Measurements from ENCODE around the gene CALM3. TPM values are rescaled to one million over a fixed set of nuclear protein-coding genes. Genes with fewer than 3 reads are reported as not detected.
A peak's percentile ranks its signal among the peaks of the same experiment; 100 is the strongest.

Gene CALM3
- total RNA-seq, 1 donor from 2014 or later: 399 TPM

GRCh38 chr19:46598372-46598917, 2.7 kb upstream of the CALM3 start:
- no peak for DNase-seq (ENCODE audit: low spot score, unreplicated experiment)
- no peaks in the 10 kb centered on the region for H3K27me3 Mint-ChIP-seq
- peaks cover 1% of the 10 kb centered on the region for H3K36me3 Mint-ChIP-seq (ENCODE audit: insufficient read depth)
- H3K4me3 Mint-ChIP-seq (ENCODE audit: low read depth): no peak overlapping the region
- peaks cover 7% of the 10 kb centered on the region for H3K9me3 Mint-ChIP-seq (ENCODE audit: low read depth)
- TF ChIP-seq, protein P1, sequence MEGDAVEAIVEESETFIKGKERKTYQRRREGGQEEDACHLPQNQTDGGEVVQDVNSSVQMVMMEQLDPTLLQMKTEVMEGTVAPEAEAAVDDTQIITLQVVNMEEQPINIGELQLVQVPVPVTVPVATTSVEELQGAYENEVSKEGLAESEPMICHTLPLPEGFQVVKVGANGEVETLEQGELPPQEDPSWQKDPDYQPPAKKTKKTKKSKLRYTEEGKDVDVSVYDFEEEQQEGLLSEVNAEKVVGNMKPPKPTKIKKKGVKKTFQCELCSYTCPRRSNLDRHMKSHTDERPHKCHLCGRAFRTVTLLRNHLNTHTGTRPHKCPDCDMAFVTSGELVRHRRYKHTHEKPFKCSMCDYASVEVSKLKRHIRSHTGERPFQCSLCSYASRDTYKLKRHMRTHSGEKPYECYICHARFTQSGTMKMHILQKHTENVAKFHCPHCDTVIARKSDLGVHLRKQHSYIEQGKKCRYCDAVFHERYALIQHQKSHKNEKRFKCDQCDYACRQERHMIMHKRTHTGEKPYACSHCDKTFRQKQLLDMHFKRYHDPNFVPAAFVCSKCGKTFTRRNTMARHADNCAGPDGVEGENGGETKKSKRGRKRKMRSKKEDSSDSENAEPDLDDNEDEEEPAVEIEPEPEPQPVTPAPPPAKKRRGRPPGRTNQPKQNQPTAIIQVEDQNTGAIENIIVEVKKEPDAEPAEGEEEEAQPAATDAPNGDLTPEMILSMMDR (IDR thresholded peaks at IDR 0.05; ENCODE audit: unreplicated experiment): no peak
- peaks cover 15% of the 10 kb centered on the region for H3K4me1 Mint-ChIP-seq (ENCODE audit: low read depth)
- no peak overlapping the region for H3K27ac Mint-ChIP-seq

GRCh38 chr19:46599716-46600373, 1.3 kb upstream of the CALM3 start:
- TF ChIP-seq, protein P1 (IDR thresholded peaks at IDR 0.05; ENCODE audit: unreplicated experiment): no peak
- DNase-seq (ENCODE audit: low spot score, unreplicated experiment): no peak
- H3K27me3 Mint-ChIP-seq: no peaks in the 10 kb centered on the region
- peak overlapping the region; percentile 100 for H3K27ac Mint-ChIP-seq
- peaks cover 1% of the 10 kb centered on the region for H3K36me3 Mint-ChIP-seq (ENCODE audit: insufficient read depth)
- H3K9me3 Mint-ChIP-seq (ENCODE audit: low read depth): peaks cover 7% of the 10 kb centered on the region
- peaks cover 24% of the 10 kb centered on the region for H3K4me1 Mint-ChIP-seq (ENCODE audit: low read depth)
- H3K4me3 Mint-ChIP-seq (ENCODE audit: low read depth): peak overlapping the region; percentile 97

DNA sequence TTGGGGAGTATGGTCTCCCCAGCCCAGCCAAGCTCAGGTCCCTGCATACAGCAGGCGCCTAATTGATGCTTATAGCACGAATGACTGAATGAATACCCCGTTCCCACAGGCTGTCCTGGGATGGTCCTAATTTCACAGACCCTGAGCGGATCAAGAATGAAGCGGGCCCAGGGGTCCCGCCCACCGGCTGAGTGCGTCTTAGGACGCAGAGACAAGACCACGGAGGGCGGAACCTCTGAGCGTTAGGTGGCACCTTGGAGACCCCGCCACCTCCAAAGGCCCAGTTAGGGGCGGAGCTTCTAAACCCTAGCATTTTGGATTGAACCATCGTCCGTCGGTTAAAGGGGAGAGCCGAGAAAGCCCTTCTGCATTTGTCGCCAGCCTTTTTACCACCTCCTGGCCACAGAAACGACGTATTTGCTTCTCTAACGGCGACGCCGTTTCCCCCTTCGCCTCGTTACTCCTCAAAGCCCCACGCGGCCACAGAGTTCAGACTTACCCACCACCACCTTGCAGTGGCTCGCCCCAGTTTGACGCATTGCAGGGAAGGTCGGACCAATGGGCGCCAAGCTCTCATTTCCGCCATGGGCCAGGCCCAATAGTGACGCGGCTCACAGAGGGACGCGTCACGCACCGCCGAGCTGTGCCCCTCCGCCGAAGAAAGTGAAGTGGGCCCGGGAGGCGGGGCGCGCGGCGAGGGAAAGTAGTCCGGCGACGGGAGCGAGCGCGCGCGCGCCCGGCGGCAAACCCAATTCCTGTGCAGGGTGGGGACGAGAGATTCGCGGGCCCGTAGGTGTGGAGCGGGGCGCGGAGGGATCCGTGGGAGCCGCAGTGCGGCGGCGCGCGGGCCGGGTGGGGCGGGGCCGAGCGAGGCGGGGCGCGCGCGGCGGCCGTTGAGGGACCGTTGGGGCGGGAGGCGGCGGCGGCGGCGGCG, 479 bp upstream of the CALM3 start:
- TF ChIP-seq, protein P1 (IDR thresholded peaks at IDR 0.05; ENCODE audit: unreplicated experiment): no peak
- peaks cover 7% of the 10 kb centered on the region for H3K9me3 Mint-ChIP-seq (ENCODE audit: low read depth)
- peak overlapping the region; percentile 97 for H3K4me3 Mint-ChIP-seq (ENCODE audit: low read depth)
- H3K27me3 Mint-ChIP-seq: no peaks in the 10 kb centered on the region
- peak; percentile 97 for DNase-seq (ENCODE audit: low spot score, unreplicated experiment)
- H3K4me1 Mint-ChIP-seq (ENCODE audit: low read depth): peaks cover 27% of the 10 kb centered on the region
- peak overlapping the region; percentile 100 for H3K27ac Mint-ChIP-seq
- peaks cover 1% of the 10 kb centered on the region for H3K36me3 Mint-ChIP-seq (ENCODE audit: insufficient read depth)

DNA sequence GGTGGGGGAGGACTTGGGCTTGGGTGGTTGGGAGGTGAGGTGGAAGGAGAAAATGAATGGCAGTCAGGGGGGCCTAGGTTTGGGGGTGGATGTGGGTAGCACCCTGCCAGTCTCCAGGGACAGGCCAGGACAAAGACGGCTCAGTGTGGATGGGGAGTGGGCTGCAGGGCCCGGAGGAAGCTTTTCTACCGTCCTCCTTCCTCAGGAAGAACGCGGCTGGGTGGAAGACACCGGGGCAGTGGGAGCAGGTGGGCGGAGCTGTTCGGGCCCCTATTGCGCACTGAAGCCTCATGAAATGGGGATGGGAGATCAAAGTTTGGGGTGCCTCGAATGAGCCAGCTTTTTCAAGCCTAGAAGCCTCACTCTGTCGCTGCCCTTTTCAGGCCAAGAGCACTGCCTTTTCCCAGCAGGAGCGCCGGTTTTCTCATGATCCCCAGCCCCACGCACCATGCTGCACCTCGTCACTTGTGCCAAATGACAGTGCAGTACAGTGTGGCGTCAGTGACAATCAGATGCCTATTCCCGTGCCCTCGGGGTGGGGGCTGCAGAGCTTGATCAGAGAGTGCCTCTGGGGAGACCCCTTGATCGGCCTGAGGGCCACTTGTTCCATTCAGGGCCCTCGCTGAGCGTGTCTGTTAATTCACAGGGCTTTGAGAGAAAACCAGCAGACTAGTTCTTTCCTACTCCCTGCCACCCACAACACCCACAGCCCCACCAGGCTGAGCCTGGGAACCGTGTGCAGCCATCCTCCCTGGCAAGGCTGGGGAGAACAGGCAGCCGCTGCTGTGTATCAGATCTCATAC, 1.5 kb downstream of the CALM3 start:
- TF ChIP-seq, protein P1 (IDR thresholded peaks at IDR 0.05; ENCODE audit: unreplicated experiment): no peak
- H3K4me3 Mint-ChIP-seq (ENCODE audit: low read depth): peak overlapping the region; percentile 97
- H3K27me3 Mint-ChIP-seq: no peaks in the 10 kb centered on the region
- H3K27ac Mint-ChIP-seq: peak overlapping the region; percentile 97
- H3K4me1 Mint-ChIP-seq (ENCODE audit: low read depth): peaks cover 32% of the 10 kb centered on the region
- peaks cover 5% of the 10 kb centered on the region for H3K36me3 Mint-ChIP-seq (ENCODE audit: insufficient read depth)
- peaks cover 7% of the 10 kb centered on the region for H3K9me3 Mint-ChIP-seq (ENCODE audit: low read depth)
- no peak for DNase-seq (ENCODE audit: low spot score, unreplicated experiment)
